SK-N-SH treated with all-trans-retinoic acid at 6 μM for 48 hours (cell line): ENCODE measurements around the gene KLHDC7B.
A peak's percentile ranks its signal among the peaks of the same experiment; 100 is the strongest.

Experiments
- ATAC-seq: fragments of 200-7000 bp; cut with Tn5 transposase; 3 replicates; pipeline ENCODE4 v1.9.1; 2020; ENCODE audit warnings: mild to moderate bottlenecking, moderate library complexity
- ARNTL ChIP-seq: fragments of 450-650 bp; formaldehyde crosslinking; IDR thresholded peaks from 2 replicates; pipeline ENCODE4 v1.5.0; 2020; ENCODE audit warnings: low read depth, mild to moderate bottlenecking, moderate library complexity, borderline replicate concordance
- BACH2 ChIP-seq: fragments of 250-450 bp; sonication (Bioruptor Pico); IDR thresholded peaks from 2 replicates; pipeline ENCODE4 v1.9.0; 2021; ENCODE audit warnings: mild to moderate bottlenecking, borderline replicate concordance
- CREB5 ChIP-seq: fragments of 250-450 bp; sonication (Bioruptor Pico); IDR thresholded peaks from 2 replicates; pipeline ENCODE4 v1.5.1; 2020; ENCODE audit warnings: low read depth, mild to moderate bottlenecking, moderate library complexity
- CSRNP3 ChIP-seq: fragments of 250-450 bp; sonication (Bioruptor Pico); IDR thresholded peaks from 2 replicates; pipeline ENCODE4 v1.5.1; 2021; ENCODE audit warnings: mild to moderate bottlenecking, moderate library complexity
- ESRRG ChIP-seq: fragments of 250-450 bp; sonication (Bioruptor Pico); IDR thresholded peaks from 2 replicates; pipeline ENCODE4 v1.6.1; 2021; ENCODE audit warnings: mild to moderate bottlenecking
- GLIS3 ChIP-seq: fragments of 250-450 bp; sonication (Bioruptor Pico); IDR thresholded peaks from 2 replicates; pipeline ENCODE4 v1.5.0; 2020; ENCODE audit warnings: mild to moderate bottlenecking, moderate library complexity
- ISL1 ChIP-seq: fragments of 250-450 bp; sonication (Bioruptor Pico); IDR thresholded peaks from 2 replicates; pipeline ENCODE4 v2.1.2; 2022; ENCODE audit warnings: mild to moderate bottlenecking, moderate library complexity
- OSR1 ChIP-seq: fragments of 250-450 bp; sonication (Bioruptor Pico); IDR thresholded peaks from 2 replicates; pipeline ENCODE4 v1.8.0; 2022; ENCODE audit warnings: moderate library complexity, mild to moderate bottlenecking, inconsistent platforms
- PATZ1 ChIP-seq: fragments of 250-450 bp; sonication (Bioruptor Pico); IDR thresholded peaks from 2 replicates; pipeline ENCODE4 v1.8.0; 2020; ENCODE audit warnings: mild to moderate bottlenecking, moderate library complexity, borderline replicate concordance
- PPARA ChIP-seq: fragments of 250-450 bp; sonication (Bioruptor Pico); IDR thresholded peaks from 2 replicates; pipeline ENCODE4 v1.5.0; 2020; ENCODE audit warnings: mild to moderate bottlenecking, borderline replicate concordance
- RARB ChIP-seq: fragments of 250-450 bp; sonication (Bioruptor Pico); IDR thresholded peaks from 2 replicates; pipeline ENCODE4 v1.8.0; 2021; ENCODE audit warnings: mild to moderate bottlenecking, moderate library complexity
- SNAI2 ChIP-seq: fragments of 250-450 bp; sonication (Bioruptor Pico); IDR thresholded peaks from 2 replicates; pipeline ENCODE4 v1.5.0; 2020; ENCODE audit warnings: mild to moderate bottlenecking, moderate library complexity
- TCF4 ChIP-seq: fragments of 250-450 bp; sonication (Bioruptor Pico); IDR thresholded peaks from 2 replicates; pipeline ENCODE4 v1.8.0; 2021; ENCODE audit warnings: mild to moderate bottlenecking, moderate library complexity, borderline replicate concordance
- TOX ChIP-seq: fragments of 250-450 bp; sonication (Bioruptor Pico); IDR thresholded peaks from 2 replicates; pipeline ENCODE4 v1.8.0; 2021; ENCODE audit warnings: mild to moderate bottlenecking, moderate library complexity, borderline replicate concordance
- TSHZ2 ChIP-seq: fragments of 250-450 bp; sonication (Bioruptor Pico); IDR thresholded peaks from 2 replicates; pipeline ENCODE4 v1.5.0; 2020; ENCODE audit warnings: mild to moderate bottlenecking, moderate library complexity
- ZC3H10 ChIP-seq: fragments of 250-450 bp; sonication (Bioruptor Pico); IDR thresholded peaks from 2 replicates; pipeline ENCODE4 v1.5.1; 2021; ENCODE audit warnings: mild to moderate bottlenecking, moderate library complexity
- ZFP3 ChIP-seq: fragments of 250-450 bp; sonication (Bioruptor Pico); IDR thresholded peaks from 2 replicates; pipeline ENCODE4 v1.5.0; 2020; ENCODE audit warnings: mild to moderate bottlenecking, moderate library complexity
- ZFP30 ChIP-seq: fragments of 450-650 bp; formaldehyde crosslinking; IDR thresholded peaks from 2 replicates; pipeline ENCODE4 v1.5.0; 2022; ENCODE audit warnings: mild to moderate bottlenecking, moderate library complexity
- ZNF565 ChIP-seq: fragments of 450-650 bp; formaldehyde crosslinking; conservative IDR thresholded peaks from 2 replicates; pipeline ENCODE4 v1.5.0; 2020; ENCODE audit warnings: low read depth, mild to moderate bottlenecking, moderate library complexity
- ZNF70 ChIP-seq: fragments of 450-650 bp; formaldehyde crosslinking; IDR thresholded peaks from 2 replicates; pipeline ENCODE4 v1.5.0; 2020; ENCODE audit warnings: mild to moderate bottlenecking, moderate library complexity
- ZNF8 ChIP-seq: fragments of 450-650 bp; formaldehyde crosslinking; IDR thresholded peaks from 2 replicates; pipeline ENCODE4 v1.5.0; 2020; ENCODE audit warnings: mild to moderate bottlenecking, moderate library complexity

KLHDC7B gene

GRCh38 chr22:50506611-50507420 is 38.9 kb upstream of the KLHDC7B start (continued):
- no peak for TF ChIP-seq CSRNP3 (CRISPR knock-in tag)
- no peak for TF ChIP-seq ZFP30 (CRISPR knock-in tag)
- no peak for TF ChIP-seq ESRRG (CRISPR knock-in tag)

GRCh38 chr22:50507421-50507990 is 38.2 kb upstream of the KLHDC7B start, which contains the start of gene LMF2:
LMF2 (minus strand) TSS chr22:50507702; CDS start chr22:50507675, 27 bp downstream.
- ATAC-seq, result peak; percentile 89
- TF ChIP-seq ZFP3 (CRISPR knock-in tag), result no peak
- no peak for TF ChIP-seq ZNF8
- TF ChIP-seq ZC3H10 (CRISPR knock-in tag), result no peak
- TF ChIP-seq ZNF565 (CRISPR knock-in tag), result no peak
- no peak for TF ChIP-seq RARB
- TF ChIP-seq GLIS3 (CRISPR knock-in tag), result no peak
- TF ChIP-seq, all 23 proteins: peak for 0

- peak; percentile 75 for ATAC-seq
- TF ChIP-seq ESRRG (CRISPR knock-in tag) (no peak), PATZ1 (CRISPR knock-in tag) (no peak), ZNF8 (no peak), GLIS3 (CRISPR knock-in tag) (no peak), PPARA (no peak), ZNF70 (CRISPR knock-in tag) (no peak), BACH2 (CRISPR knock-in tag) (no peak), SNAI2 (CRISPR knock-in tag) (no peak), TOX (no peak), CREB5 (CRISPR knock-in tag) (no peak), TSHZ2 (CRISPR knock-in tag) (no peak), ISL1 (CRISPR knock-in tag) (no peak), ARNTL (CRISPR knock-in tag) (no peak), ZC3H10 (CRISPR knock-in tag) (no peak), CSRNP3 (CRISPR knock-in tag) (no peak), OSR1 (CRISPR knock-in tag) (no peak), ZNF565 (CRISPR knock-in tag) (no peak), RARB (no peak), TCF4 (no peak)
- TF ChIP-seq, all 23 proteins: peak for 0
Observed at GRCh38 chr22:50507991-50508884, 37.5 kb upstream of the KLHDC7B start, which contains the start of gene NCAPH2. NCAPH2 (plus strand) TSS chr22:50508224; CDS start chr22:50508338, 114 bp downstream.
